Lower lobe of right lung (tissue), 2 donors: Measurements from ENCODE around the gene UBL5. TPM values are rescaled to one million over a fixed set of nuclear protein-coding genes. Genes with fewer than 3 reads are reported as not detected.

Source experiments
- ATAC-seq, 2 donors: fragments of 200-7000 bp; cut with Tn5 transposase; one replicate each; pipeline ENCODE4 v1.9.1; 2020 to 2022; ENCODE audit warnings: mild to moderate bottlenecking in 2 of 2, moderate library complexity in 2 of 2
- DNase-seq: peaks from one replicate; pipeline ENCODE4 v3.0.0-alpha.2; 2020
- H3K27ac ChIP-seq: fragments of 200-600 bp; one replicate; pipeline ENCODE4 v1.8.0; 2022
- H3K27me3 ChIP-seq: fragments of 200-600 bp; one replicate; pipeline ENCODE4 v1.8.0; 2022; ENCODE audit warnings: low read depth
- H3K36me3 ChIP-seq: fragments of 200-600 bp; one replicate; pipeline ENCODE4 v1.8.0; 2022; ENCODE audit warnings: mild to moderate bottlenecking
- H3K4me1 ChIP-seq: fragments of 200-600 bp; one replicate; pipeline ENCODE4 v1.8.0; 2022
- H3K4me3 ChIP-seq: fragments of 200-600 bp; one replicate; pipeline ENCODE4 v1.8.0; 2022; ENCODE audit warnings: mild to moderate bottlenecking
- H3K9me3 ChIP-seq: fragments of 200-600 bp; one replicate; pipeline ENCODE4 v1.8.0; 2022
- CTCF ChIP-seq: fragments of 200-600 bp; IDR thresholded peaks from one replicate; pipeline ENCODE4 v1.8.0; 2022; ENCODE audit warnings: antibody characterized with exemption, mild to moderate bottlenecking
- intact Hi-C: fragments of 100-400 bp; cut with DNase I; formaldehyde crosslinking; loops from one replicate; pipeline ENCODE4 v1.11.0; 2022
- total RNA-seq: library from RNA; stranded (reverse); fragmentation: NEBNext Ultra II Directional; extraction: Animal tissue kit (Norgen Biotek cat#: 25700); gene quantifications from one replicate; pipeline ENCODE4 v1.2.1, GENCODE V29; 2021
- donor health status: DM: no; HTN: yes; CAD: no; lungs with severe emphysema.

Gene UBL5
- total RNA-seq, 1 donor from 2014 or later, result 241 TPM

DNA sequence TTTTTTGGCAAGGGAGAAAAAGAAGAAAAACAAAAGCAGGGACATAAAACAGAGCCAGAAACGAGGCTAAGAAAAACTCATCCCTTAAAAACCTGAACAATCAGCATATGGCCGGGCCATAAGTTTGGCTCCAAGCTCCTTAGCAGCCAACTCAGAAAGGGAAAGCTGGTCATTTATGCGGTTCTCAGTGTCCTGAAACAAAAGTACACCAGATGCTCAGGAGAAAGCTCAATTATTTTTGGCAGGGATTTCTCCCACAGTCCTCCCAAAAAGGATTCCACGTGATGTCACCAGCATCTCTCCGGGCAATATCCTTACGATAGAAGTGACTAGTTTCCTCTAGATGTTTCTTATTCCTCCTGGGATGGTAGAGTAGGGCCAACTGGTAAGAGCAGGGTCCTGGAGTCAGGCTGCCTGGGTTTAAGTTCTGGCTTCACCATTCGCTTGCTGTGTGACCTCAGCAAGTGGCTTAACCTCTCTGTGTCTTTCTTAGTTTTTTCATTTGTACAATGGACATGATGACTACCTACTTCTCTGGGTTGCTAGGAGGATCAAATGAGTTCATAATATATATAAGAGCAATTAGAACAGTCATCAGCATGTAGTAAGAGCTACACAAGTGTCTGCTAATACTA, 41.4 kb downstream of the UBL5 start:
- intact Hi-C loops, result no loop called here
- H3K9me3 ChIP-seq, result no peaks in the 10 kb centered on the region
- DNase-seq, result no peak
- no peak for TF ChIP-seq CTCF
- no peaks in the 10 kb centered on the region for H3K27me3 ChIP-seq
- no peak for ATAC-seq
- H3K4me1 ChIP-seq, result no peaks in the 10 kb centered on the region
- no peaks in the 10 kb centered on the region for H3K36me3 ChIP-seq
- H3K27ac ChIP-seq, result no peak overlapping the region
- no peak overlapping the region for H3K4me3 ChIP-seq

GRCh38 chr19:9871626-9872338, 44.1 kb downstream of the UBL5 start:
- H3K36me3 ChIP-seq, result no peaks in the 10 kb centered on the region
- H3K9me3 ChIP-seq, result no peaks in the 10 kb centered on the region
- intact Hi-C loops, result no loop called here
- no peak for TF ChIP-seq CTCF
- no peak for ATAC-seq
- no peak overlapping the region for H3K27ac ChIP-seq
- H3K4me3 ChIP-seq, result no peak overlapping the region
- no peaks in the 10 kb centered on the region for H3K27me3 ChIP-seq
- H3K4me1 ChIP-seq, result no peaks in the 10 kb centered on the region
- no peak for DNase-seq

DNA sequence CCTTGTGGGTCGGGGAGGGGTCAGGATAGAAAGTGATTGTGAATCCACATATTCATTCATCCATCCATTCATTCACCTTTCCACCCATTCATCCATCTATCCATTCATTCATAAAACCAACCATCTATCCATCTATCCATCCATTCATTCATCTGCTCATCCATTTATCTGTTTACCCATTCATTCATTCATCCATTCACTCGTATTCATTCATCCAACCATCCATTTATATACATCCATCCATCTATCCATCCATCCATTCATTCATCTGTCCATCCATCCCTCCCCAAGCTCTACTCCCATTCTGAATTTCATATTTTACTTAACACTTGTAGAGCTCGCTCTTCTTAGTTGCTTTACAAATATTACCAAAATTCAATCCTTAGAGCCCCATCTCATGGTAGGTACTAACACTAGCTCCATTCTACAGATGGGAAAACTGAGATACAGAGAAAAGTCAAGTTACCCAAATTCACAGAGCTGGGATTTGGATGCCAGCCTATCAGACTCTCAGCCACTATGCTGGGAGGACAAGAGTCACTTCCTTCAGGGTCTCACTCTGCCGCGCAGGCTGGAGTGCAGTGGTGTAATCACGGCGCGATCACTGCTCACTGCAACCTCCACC, 45.0 kb downstream of the UBL5 start:
- H3K9me3 ChIP-seq, result no peaks in the 10 kb centered on the region
- H3K27ac ChIP-seq, result no peak overlapping the region
- H3K4me1 ChIP-seq, result no peaks in the 10 kb centered on the region
- H3K27me3 ChIP-seq, result no peaks in the 10 kb centered on the region
- H3K4me3 ChIP-seq, result no peak overlapping the region
- DNase-seq (no peak), ATAC-seq (no peak)
- H3K36me3 ChIP-seq, result no peaks in the 10 kb centered on the region
- intact Hi-C loops, result no loop called here
- TF ChIP-seq CTCF, result no peak

DNA sequence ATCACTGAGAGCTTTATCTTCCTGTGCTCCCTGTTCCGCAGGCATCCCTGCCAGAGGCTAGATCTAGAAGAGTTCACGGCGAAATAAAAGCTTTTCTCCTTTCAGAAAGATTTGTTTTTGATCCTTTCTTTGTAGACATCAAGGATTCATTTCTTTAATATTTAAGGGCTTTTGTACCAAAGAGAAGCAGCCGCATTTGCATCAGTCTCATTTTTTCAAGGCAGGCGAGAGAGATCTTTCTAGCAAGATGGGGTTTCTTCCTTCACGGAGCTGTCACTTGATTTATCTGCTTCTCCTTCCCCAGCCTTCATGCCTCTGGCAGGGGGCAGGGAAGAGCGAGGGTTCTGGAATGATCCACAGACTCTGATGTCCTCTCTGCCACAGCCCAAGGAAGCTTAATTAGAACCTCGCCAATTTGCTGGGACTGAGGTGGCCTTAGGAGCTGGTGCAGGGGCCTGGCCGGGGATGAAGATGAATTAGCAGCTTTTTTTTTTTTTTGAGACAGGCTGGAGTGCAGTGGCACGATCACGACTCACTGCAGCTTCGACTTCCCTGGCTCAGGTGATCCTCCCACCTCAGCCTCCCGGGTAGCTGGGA, 47.4 kb downstream of the UBL5 start:
- DNase-seq (no peak), ATAC-seq (no peak)
- Histone ChIP-seq H3K9me3 (no peaks in the 10 kb centered on the region), H3K27ac (no peak overlapping the region), H3K4me1 (no peaks in the 10 kb centered on the region), H3K27me3 (no peaks in the 10 kb centered on the region), H3K4me3 (no peak overlapping the region), H3K36me3 (no peaks in the 10 kb centered on the region)
- TF ChIP-seq CTCF, result no peak
- intact Hi-C loops, result no loop called here

DNA sequence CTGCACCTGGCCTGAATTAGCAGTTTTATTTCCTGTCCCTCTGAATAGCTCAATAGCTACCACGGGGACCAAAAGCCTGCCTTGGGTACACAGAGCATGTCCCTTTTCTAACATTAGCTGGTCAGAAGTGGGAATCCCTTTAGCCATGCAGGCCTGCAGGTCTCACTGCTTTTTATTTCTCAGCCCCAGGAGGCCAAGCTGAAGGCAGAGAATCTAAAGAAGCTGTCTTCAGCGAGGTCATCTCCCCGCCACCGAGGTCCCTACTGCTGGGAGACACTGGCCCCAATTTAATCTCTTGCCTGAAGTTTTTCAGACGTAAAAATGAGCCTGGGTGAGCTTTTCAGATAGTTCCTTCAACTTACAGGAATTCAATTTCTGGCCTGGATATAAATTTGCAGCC, 48.1 kb downstream of the UBL5 start:
- ATAC-seq (no peak), DNase-seq (no peak)
- no peak for TF ChIP-seq CTCF
- Histone ChIP-seq H3K27me3 (no peaks in the 10 kb centered on the region), H3K9me3 (no peaks in the 10 kb centered on the region), H3K36me3 (no peaks in the 10 kb centered on the region), H3K27ac (no peak overlapping the region), H3K4me1 (no peaks in the 10 kb centered on the region), H3K4me3 (no peak overlapping the region)
- intact Hi-C loops, result no loop called here
